ENCODE measurements around the gene WWP2.

The WWP2 gene

DNA sequence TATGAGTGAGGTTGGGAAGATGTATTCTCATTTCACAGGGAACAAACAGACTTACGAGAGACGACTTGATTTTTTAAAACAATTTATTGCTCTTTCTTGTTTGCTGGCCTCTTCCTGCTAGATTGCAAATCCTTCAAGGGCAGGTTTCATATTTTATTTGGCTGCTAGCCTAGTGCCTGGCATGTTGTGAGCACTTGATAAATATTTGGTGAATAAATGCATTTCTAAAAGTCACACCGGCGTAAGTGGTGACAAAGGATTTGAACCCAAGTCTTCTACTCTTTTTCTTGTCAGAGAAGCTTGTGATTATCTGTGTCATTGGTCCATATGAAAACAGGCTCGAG, 1.4 kb downstream of the WWP2 start:
- DNase-seq (ENCODE audit: low read depth): no peak
- H3K4me3 ChIP-seq (ENCODE audit: low read length): no peak overlapping the region
- TF ChIP-seq, protein P1, sequence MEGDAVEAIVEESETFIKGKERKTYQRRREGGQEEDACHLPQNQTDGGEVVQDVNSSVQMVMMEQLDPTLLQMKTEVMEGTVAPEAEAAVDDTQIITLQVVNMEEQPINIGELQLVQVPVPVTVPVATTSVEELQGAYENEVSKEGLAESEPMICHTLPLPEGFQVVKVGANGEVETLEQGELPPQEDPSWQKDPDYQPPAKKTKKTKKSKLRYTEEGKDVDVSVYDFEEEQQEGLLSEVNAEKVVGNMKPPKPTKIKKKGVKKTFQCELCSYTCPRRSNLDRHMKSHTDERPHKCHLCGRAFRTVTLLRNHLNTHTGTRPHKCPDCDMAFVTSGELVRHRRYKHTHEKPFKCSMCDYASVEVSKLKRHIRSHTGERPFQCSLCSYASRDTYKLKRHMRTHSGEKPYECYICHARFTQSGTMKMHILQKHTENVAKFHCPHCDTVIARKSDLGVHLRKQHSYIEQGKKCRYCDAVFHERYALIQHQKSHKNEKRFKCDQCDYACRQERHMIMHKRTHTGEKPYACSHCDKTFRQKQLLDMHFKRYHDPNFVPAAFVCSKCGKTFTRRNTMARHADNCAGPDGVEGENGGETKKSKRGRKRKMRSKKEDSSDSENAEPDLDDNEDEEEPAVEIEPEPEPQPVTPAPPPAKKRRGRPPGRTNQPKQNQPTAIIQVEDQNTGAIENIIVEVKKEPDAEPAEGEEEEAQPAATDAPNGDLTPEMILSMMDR (conservative IDR thresholded peaks at IDR 0.05; ENCODE audit: low read depth, low read length): no peak

DNA sequence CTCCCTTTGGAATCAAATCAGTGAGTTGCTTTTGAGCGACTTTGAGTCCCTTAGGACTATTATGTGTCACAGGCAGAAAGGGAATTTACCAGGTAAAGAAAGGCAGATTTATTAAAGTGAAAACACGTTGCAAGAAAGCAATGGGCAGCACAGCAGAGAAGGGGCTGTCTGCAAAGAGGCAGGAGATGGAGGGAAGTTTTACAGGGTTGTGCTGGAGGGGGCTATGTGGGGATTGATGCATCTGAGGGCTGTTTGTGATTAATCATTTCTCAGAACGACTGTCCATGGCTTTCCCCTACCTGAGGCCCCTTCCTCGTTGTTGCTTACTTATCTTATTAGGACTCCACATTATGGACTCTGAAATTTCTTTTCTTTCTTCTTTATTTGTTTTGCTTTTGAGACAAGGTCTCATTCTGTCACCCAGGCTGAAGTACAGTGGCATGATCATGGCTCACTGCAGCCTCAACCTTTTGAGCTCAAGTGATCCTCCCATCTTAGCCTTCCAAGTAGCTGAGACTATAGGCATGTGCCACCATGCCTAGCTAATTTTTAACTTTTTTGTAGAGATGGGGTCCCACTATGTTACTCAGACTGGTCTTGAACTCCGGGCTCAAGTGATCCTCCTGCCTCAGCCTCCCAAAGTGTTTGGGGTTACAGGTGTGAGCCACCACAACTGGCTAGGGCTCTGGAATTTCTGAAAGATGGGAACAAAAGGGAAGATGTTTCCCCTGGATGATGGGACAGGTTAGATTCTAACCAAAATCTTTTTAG, 5.5 kb downstream of the WWP2 start:
- no peak overlapping the region for H3K4me3 ChIP-seq (ENCODE audit: low read length)
- no peak for DNase-seq (ENCODE audit: low read depth)
- TF ChIP-seq, protein P1 (conservative IDR thresholded peaks at IDR 0.05; ENCODE audit: low read depth, low read length): no peak

DNA sequence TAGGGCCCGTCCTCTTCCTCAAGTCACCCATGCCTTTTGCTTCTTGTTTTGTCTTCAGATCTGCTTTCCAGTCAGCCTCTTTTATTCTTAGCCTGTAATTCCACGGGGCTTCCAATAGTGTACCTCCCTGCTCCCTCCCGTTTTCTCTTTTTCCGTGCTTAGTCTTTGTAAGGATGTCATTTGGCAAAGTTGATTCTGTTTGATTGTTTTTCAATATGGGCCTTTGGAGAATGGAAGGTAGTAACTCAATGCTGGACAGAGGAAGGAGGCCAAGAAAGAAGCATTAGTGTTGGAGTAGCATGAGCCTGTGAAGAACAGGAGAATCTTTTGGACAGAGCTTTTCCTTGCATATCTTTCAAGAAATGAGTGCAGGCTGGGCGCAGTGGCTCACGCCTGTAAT, 6.5 kb downstream of the WWP2 start:
- no peak overlapping the region for H3K4me3 ChIP-seq (ENCODE audit: low read length)
- TF ChIP-seq, protein P1 (conservative IDR thresholded peaks at IDR 0.05; ENCODE audit: low read depth, low read length): no peak

DNA sequence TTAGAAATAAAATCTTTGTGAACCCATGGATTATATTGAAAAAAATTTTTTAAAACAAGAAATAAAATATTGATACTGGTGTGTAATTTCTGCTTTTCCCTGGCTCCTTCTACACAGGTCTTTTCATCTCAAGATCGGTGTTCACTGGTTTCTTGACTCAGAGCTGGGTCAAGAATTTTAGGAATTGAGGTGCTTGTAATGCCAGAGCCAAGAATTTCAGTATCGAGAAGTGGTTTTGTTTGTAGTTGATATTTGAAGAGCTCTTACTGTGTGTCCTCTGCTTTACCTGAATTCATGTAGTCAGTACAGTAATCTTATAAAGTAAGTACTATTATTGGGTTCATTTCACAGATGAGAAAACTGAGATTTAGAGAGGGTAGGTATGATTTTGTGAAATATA, 7.3 kb downstream of the WWP2 start:
- no peak overlapping the region for H3K4me3 ChIP-seq (ENCODE audit: low read length)
- TF ChIP-seq, protein P1 (conservative IDR thresholded peaks at IDR 0.05; ENCODE audit: low read depth, low read length): no peak
- no peak for DNase-seq (ENCODE audit: low read depth)

More for the DNA sequence above, 6.5 kb downstream of the WWP2 start:
- no peak for DNase-seq (ENCODE audit: low read depth)

DNA sequence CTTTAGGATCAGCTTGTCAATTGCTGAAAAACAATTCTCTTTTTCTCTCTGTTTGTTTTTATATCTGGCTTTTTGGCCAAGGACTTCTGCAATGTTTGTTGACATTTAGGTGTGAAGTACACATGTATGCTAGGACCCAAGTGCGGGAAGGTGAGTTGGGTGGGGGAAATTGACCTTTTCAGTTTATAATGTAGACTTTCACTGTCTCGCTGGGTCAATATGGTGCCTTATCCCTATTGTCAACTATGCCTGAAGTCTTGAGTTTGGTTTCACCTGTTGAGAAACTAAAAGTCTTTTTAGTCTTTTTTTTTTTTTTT, 9.5 kb downstream of the WWP2 start:
- no peak for DNase-seq (ENCODE audit: low read depth)
- TF ChIP-seq, protein P1 (conservative IDR thresholded peaks at IDR 0.05; ENCODE audit: low read depth, low read length): no peak
- H3K4me3 ChIP-seq (ENCODE audit: low read length): no peak overlapping the region

DNA sequence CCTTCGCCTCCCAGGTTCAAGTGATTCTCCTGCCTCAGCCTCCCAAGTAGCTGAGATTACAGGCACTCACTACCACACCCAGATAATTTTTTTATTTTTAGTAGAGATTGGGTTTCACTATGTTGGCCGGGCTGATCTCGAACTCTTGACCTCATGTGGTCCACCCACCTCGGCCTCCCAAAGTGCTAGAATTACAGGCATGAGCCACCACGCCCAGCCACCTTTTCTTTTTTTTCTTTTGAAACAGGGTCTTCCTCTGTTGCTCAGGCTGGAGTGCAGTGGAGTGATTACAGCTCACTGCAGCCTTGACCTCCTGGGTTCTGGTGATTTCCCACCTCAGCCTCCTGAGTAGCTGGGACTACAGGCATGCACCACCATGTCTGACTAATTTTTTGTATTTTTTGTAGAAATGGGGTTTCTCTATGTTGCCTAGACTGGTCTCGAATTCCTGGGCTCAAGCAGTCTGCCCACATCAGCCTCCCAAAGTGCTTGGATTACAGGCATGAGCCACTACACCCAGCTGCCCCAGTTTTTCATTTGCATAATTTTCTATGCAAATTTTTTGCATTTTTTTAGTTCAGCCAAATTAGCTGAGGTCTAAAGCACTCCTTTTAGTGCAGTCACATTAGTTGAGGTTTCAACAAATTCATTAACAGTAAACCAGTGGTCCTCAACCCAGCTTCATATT, 11.3 kb downstream of the WWP2 start:
- H3K4me3 ChIP-seq (ENCODE audit: low read length): no peak overlapping the region
- TF ChIP-seq, protein P1 (conservative IDR thresholded peaks at IDR 0.05; ENCODE audit: low read depth, low read length): no peak
- DNase-seq (ENCODE audit: low read depth): no peak

DNA sequence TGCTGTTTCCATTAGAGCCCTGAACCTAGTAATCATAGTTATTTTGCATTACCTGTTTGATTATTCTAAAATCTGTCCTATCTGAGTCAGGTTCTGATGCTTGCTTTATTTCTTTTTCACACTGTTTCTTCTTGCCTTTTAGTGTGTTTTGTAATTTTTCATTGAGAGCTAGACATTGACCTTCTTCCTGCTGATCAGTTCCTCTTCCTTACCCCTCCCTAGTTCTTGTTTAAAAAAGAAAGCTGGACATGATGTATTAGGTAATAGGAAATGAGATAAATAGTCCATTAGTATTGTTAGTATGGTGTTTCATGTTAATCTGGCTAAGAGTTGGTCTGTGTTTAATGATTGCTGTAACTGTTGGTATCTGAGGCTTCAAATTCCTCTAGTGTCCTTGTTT, 13.4 kb downstream of the WWP2 start:
- TF ChIP-seq, protein P1 (conservative IDR thresholded peaks at IDR 0.05; ENCODE audit: low read depth, low read length): no peak
- no peak for DNase-seq (ENCODE audit: low read depth)
- no peak overlapping the region for H3K4me3 ChIP-seq (ENCODE audit: low read length)

Measured in retinal pigment epithelial cell (primary cell).